Ishikawa (cell line): Measurements from ENCODE around the gene A3GALT2.

Source experiments
- CEBPB ChIP-seq: IDR thresholded peaks from 2 replicates; pipeline ENCODE4 v1.6.1; 2012
- EGR1 ChIP-seq: IDR thresholded peaks from 2 replicates; pipeline ENCODE4 v1.6.1; 2012
- EP300 ChIP-seq: IDR thresholded peaks from 2 replicates; pipeline ENCODE4 v1.6.1; 2012; ENCODE audit warnings: borderline replicate concordance
- RAD21 ChIP-seq: IDR thresholded peaks from 2 replicates; pipeline ENCODE4 v1.6.1; 2012; ENCODE audit warnings: low read depth
- TCF12 ChIP-seq: IDR thresholded peaks from 2 replicates; pipeline ENCODE4 v1.6.1; 2012; ENCODE audit warnings: low read depth
- TF ChIP-seq, protein P1 (sequence below): IDR thresholded peaks from 2 replicates; pipeline ENCODE4 v1.6.1; 2012

DNA sequence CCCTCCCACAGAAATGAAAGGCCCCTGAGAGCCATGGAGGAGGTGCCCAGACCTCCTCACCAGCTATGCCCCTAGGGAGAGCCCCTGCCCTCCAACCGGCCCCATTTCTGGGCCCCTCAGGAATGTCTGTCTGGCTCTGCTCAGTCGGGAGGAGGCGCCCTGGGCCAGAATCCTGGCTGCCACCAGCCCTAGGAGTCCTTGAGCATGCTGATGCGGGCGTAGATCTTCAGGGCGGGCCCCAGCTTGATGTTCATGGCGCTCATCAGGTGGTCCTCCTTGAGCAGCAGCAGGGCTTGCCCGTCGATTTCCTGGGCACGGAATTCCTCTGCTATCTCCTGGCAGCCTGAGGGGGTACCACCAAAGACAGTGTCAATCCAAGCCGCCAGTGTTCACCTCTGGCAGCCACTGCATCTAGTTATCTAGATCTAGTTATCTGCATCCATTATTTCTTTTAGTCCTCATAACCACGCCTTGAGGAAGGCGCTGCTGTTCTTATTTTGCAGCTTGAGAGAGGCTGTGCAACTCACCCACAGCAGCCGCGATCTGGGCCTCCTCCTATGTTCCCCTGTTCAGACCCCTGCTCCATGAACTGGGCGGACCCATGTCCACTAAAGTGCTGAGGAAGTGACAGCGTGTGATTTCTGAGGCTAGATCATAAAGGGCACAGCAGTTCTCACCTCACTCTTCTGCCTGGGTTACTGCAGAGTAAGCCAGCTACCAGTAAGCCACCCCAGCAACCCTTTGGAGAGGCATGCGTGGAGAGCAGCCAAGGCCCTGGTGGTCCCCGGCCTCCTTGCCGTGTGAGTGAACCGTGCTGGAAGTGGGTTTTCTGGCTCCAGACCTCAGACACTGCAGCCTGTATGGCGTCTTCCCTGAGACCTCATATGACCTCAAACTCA lies 4.0 kb upstream of the A3GALT2 start:
- TF ChIP-seq TCF12, result no peak
- no peak for TF ChIP-seq EP300
- no peak for TF ChIP-seq RAD21
- TF ChIP-seq, protein P1, sequence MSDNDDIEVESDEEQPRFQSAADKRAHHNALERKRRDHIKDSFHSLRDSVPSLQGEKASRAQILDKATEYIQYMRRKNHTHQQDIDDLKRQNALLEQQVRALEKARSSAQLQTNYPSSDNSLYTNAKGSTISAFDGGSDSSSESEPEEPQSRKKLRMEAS, result no peak
- TF ChIP-seq CEBPB, result no peak
- TF ChIP-seq EGR1, result no peak
